ENCODE measurements around the gene AKR1D1. TPM values are rescaled to one million over a fixed set of nuclear protein-coding genes. Genes with fewer than 3 reads are reported as not detected.
A peak's percentile ranks its signal among the peaks of the same experiment; 100 is the strongest.

Gene AKR1D1
- total and polyA plus RNA-seq, 2 of the 13 experiments (the other 11 are each of a cell fraction or from before 2014, with no cell fraction given) = 6.9 to 37.0 TPM

GRCh38 chr7:138049505-138050116 lies 26.6 kb upstream of the AKR1D1 start (continued):
- peak; percentile 78 for TF ChIP-seq HNF4G (IDR thresholded peaks at IDR 0.05; ENCODE audit: borderline replicate concordance, low read depth, low read length)
- no peak; the same call in 1 of the 2 replicates for TF ChIP-seq HNF4G (CRISPR knock-in tag; IDR thresholded peaks at IDR 0.05; ENCODE audit: borderline replicate concordance, low read depth)
- TF ChIP-seq GABPB1 (CRISPR knock-in tag; IDR thresholded peaks at IDR 0.05) = no peak
- peak; percentile 55; the same call in 1 of the 2 replicates for TF ChIP-seq IRF2 (CRISPR knock-in tag; IDR thresholded peaks at IDR 0.05)
- no peak for TF ChIP-seq CBFB (CRISPR knock-in tag; IDR thresholded peaks at IDR 0.05)
- TF ChIP-seq ZNF775 (CRISPR knock-in tag; IDR thresholded peaks at IDR 0.05; ENCODE audit: borderline replicate concordance) = no peak
- TF ChIP-seq ZNF773 (CRISPR knock-in tag; IDR thresholded peaks at IDR 0.05; ENCODE audit: borderline replicate concordance) = no peak
- TF ChIP-seq ZMYM4 (CRISPR knock-in tag; IDR thresholded peaks at IDR 0.05) = no peak
- peak; percentile 19; the same call in 1 of the 2 replicates for TF ChIP-seq KAT8 (CRISPR knock-in tag; IDR thresholded peaks at IDR 0.05)
- peak; percentile 60; the same call in 1 of the 2 replicates for TF ChIP-seq DPF2 (CRISPR knock-in tag; IDR thresholded peaks at IDR 0.05; ENCODE audit: borderline replicate concordance, low read depth)
- no peak for TF ChIP-seq ZNF34 (CRISPR knock-in tag; IDR thresholded peaks at IDR 0.05; ENCODE audit: borderline replicate concordance)
- peak; percentile 97 for TF ChIP-seq PAXIP1 (CRISPR knock-in tag; conservative IDR thresholded peaks at IDR 0.05)
- no peak for TF ChIP-seq EED (CRISPR knock-in tag; IDR thresholded peaks at IDR 0.05)
- no peak for TF ChIP-seq ZNF720 (CRISPR knock-in tag; IDR thresholded peaks at IDR 0.05)
- no peak for TF ChIP-seq ZNF24 (IDR thresholded peaks at IDR 0.05)
- no peak for TF ChIP-seq TOPORS (CRISPR knock-in tag; IDR thresholded peaks at IDR 0.05)
- TF ChIP-seq TBX2 (CRISPR knock-in tag; IDR thresholded peaks at IDR 0.05; ENCODE audit: borderline replicate concordance) = peak; percentile 56; the same call in 1 of the 2 replicates
- TF ChIP-seq ERF (CRISPR knock-in tag; IDR thresholded peaks at IDR 0.05) = 0 out of 2 replicates have a peak, but pooled peaks have one; percentile 44
- no peak for TF ChIP-seq NFIB (CRISPR knock-in tag; IDR thresholded peaks at IDR 0.05; ENCODE audit: borderline replicate concordance)
- no peak for TF ChIP-seq PLSCR1 (CRISPR knock-in tag; IDR thresholded peaks at IDR 0.05; ENCODE audit: borderline replicate concordance)
- no peak for TF ChIP-seq RORA (CRISPR knock-in tag; IDR thresholded peaks at IDR 0.05)
- no peak for TF ChIP-seq ZNF275 (CRISPR knock-in tag; IDR thresholded peaks at IDR 0.05; ENCODE audit: borderline replicate concordance)
- no peak for TF ChIP-seq ZSCAN22 (CRISPR knock-in tag; IDR thresholded peaks at IDR 0.05)
- TF ChIP-seq ZNF672 (CRISPR knock-in tag; IDR thresholded peaks at IDR 0.05) = no peak

Measured in HepG2 (cell line).